ENCODE data around the gene MIPOL1.

GRCh38 chr14:37546621-37547447 is 349.1 kb downstream of the MIPOL1 start:
- TF ChIP-seq CTCF (IDR thresholded peaks at IDR 0.05) = no peak
- no peak for TF ChIP-seq POLR2A (IDR thresholded peaks at IDR 0.05)

All from ovary (tissue), 3 donors.